Measurements from ENCODE around the gene MAP1B.
"Not testable (repeated sequence)": the region's sequence is repeated elsewhere in the genome, so short reads cannot be mapped to it uniquely, and the experiment has no call there.

The MAP1B gene

GRCh38 chr5:72161951-72162350 is 54.7 kb downstream of the MAP1B start:
- DNase-seq (ENCODE audit: low spot score), result no peak

- DNase-seq (ENCODE audit: low spot score), result no peak
Measured at GRCh38 chr5:72163349-72163983, 56.2 kb downstream of the MAP1B start.

GRCh38 chr5:72166070-72166979 is 59.0 kb downstream of the MAP1B start:
- DNase-seq (ENCODE audit: low spot score), result no peak

GRCh38 chr5:72167257-72167656 is 60.0 kb downstream of the MAP1B start:
- DNase-seq (ENCODE audit: low spot score), result no peak

GRCh38 chr5:72167804-72168203 is 60.5 kb downstream of the MAP1B start:
- no peak for DNase-seq (ENCODE audit: low spot score)

GRCh38 chr5:72170101-72170500 is 62.8 kb downstream of the MAP1B start:
- DNase-seq (ENCODE audit: low spot score), result no peak

- not testable (repeated sequence) for DNase-seq (ENCODE audit: low spot score)
Measured at GRCh38 chr5:72171181-72171580, 63.9 kb downstream of the MAP1B start.

- no peak for DNase-seq (ENCODE audit: low spot score)
Measured at GRCh38 chr5:72171667-72172066, 64.4 kb downstream of the MAP1B start.

- no peak for DNase-seq (ENCODE audit: low spot score)
Measured at GRCh38 chr5:72172786-72173185, 65.5 kb downstream of the MAP1B start.

- no peak for DNase-seq (ENCODE audit: low spot score)
Measured at GRCh38 chr5:72177538-72177937, 70.3 kb downstream of the MAP1B start.

- DNase-seq (ENCODE audit: low spot score), result no peak
Measured at GRCh38 chr5:72179028-72179815, 71.9 kb downstream of the MAP1B start.

- no peak for DNase-seq (ENCODE audit: low spot score)
Measured at GRCh38 chr5:72179816-72180440, 72.7 kb downstream of the MAP1B start.

GRCh38 chr5:72180925-72181324 is 73.7 kb downstream of the MAP1B start:
- DNase-seq (ENCODE audit: low spot score), result no peak

- DNase-seq (ENCODE audit: low spot score), result no peak
Measured at GRCh38 chr5:72182686-72183085, 75.4 kb downstream of the MAP1B start.

- no peak for DNase-seq (ENCODE audit: low spot score)
Measured at GRCh38 chr5:72183101-72183520, 75.8 kb downstream of the MAP1B start.

GRCh38 chr5:72184408-72184807 is 77.1 kb downstream of the MAP1B start:
- no peak for DNase-seq (ENCODE audit: low spot score)

- DNase-seq (ENCODE audit: low spot score), result no peak
Measured at GRCh38 chr5:72185496-72186329, 78.4 kb downstream of the MAP1B start.

- no peak for DNase-seq (ENCODE audit: low spot score)
Measured at GRCh38 chr5:72187388-72188075, 80.3 kb downstream of the MAP1B start.

- no peak for DNase-seq (ENCODE audit: low spot score)
Measured at GRCh38 chr5:72188166-72188565, 80.9 kb downstream of the MAP1B start.

GRCh38 chr5:72189146-72189545 is 81.9 kb downstream of the MAP1B start:
- DNase-seq (ENCODE audit: low spot score), result no peak

- DNase-seq (ENCODE audit: low spot score), result no peak
Measured at GRCh38 chr5:72191404-72191803, 84.1 kb downstream of the MAP1B start.
